Activated CD4-positive, alpha-beta T cell treated with anti-CD3 and anti-CD28 coated beads, Interleukin-2, amount 50 U/mL, for 16 hours (primary cell): ENCODE data around the gene INHBC.
"Not testable (repeated sequence)": the region's sequence is repeated elsewhere in the genome, so short reads cannot be mapped to it uniquely, and the experiment has no call there.

ENCODE experiments used
- DNase-seq: peaks from one replicate; pipeline ENCODE4 v3.0.0-alpha.2; 2020

INHBC gene, protein sequence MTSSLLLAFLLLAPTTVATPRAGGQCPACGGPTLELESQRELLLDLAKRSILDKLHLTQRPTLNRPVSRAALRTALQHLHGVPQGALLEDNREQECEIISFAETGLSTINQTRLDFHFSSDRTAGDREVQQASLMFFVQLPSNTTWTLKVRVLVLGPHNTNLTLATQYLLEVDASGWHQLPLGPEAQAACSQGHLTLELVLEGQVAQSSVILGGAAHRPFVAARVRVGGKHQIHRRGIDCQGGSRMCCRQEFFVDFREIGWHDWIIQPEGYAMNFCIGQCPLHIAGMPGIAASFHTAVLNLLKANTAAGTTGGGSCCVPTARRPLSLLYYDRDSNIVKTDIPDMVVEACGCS

DNA sequence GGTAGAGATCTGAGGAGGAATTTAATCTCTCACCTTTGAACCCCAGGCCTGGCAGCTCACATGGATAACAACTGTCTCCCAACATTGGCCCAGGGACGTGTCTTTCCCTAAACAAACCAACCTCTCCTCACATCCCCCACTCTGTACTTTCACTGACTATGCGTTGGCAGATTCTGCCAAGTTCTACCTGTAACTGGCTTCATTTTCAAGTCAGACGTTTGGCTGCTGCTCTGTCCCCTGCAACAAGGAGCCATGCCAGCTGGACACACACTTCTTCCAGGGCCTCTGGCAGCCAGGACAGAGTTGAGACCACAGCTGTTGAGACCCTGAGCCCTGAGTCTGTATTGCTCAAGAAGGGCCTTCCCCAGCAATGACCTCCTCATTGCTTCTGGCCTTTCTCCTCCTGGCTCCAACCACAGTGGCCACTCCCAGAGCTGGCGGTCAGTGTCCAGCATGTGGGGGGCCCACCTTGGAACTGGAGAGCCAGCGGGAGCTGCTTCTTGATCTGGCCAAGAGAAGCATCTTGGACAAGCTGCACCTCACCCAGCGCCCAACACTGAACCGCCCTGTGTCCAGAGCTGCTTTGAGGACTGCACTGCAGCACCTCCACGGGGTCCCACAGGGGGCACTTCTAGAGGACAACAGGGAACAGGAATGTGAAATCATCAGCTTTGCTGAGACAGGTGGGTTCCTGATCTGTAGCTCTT lies at the start of gene INHBC:
Gene INHBC (plus strand): TSS at position 268 of the 707 bp plus-strand sequence. CDS start 103 bp downstream, at position 371.
- no peak for DNase-seq

DNA sequence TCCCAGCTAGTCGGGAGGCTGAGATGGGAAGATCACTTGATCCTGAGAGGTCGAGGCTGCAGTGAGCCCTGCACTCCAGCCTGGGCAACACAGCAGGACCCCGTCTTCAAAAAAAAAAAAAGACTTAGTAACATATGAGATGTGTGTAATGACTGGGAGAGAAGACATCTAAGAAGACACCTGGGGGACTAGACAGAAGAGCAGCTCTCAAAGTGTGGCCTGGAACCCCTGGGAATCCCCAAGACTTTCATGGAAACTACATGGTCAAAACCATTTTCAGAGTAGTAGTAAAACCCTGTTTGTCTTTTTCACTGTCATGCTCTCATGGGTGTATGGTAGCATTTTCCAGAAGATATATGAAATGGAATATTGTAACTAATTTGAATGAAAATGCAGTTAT lies 49.0 kb upstream of the INHBC start:
- no peak for DNase-seq

DNA sequence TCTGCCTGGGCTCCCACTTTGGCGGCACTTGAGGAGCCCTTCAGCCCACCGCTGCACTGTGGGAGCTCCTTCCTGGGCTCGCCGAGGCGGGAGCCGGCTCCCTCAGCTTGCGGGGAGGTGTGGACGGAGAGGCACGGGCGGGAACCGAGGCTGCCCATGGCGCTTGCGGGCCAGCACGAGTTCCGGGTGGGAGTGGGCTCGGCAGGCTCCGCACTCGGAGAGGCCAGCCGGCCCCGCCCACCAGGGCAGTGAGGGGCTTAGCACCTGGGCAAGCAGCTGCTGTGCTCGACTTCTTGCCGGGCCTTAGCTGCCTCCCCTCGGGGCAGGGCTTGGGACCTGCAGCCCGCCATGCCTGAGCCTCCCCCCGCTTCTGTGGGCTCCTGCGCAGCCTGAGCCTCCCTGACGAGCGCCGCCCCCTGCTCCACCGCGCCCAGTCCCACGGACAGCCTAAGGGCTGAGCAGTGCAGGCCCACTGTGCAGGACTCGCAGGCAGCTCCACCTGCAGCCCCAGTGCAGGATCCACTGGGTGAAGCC lies 48.3 kb upstream of the INHBC start:
- no peak for DNase-seq

DNA sequence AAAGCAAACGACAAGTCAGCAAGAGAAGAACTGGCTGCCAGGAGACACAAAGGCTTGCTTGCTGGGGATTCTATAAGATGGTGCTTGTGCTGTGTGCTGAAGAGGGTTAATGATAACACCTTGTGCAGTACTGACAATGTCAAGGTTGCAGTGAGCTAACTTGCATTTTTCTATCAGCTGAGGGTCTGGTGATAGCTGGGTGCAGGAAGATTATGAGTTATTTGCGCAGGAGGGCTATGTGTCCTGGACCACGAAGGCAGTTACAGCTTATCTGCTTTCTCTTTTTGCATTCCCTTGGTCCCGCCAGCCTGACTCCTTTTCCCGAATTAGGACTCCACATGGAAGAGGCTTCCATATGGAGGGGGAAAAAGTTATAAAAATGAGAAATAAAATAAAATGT lies 46.2 kb upstream of the INHBC start:
- DNase-seq = no peak

DNA sequence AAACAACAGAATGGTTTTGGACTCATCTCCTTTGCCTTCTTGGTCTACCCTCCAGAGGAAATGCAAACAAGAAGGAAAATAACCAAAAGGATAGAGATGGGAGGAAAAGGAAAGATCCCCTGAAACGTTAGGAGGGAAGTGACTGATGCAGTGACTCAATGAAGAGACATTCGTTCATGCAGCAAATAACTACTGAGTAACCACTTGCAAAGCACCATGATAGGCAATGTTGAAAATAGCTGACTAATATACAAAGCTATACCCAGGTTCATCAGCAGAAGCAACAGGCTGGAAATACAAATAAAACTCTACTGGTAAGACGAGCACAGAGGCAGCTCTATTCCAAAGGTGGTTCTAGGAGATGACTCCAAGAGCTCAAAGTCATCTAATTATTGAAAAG lies 45.6 kb upstream of the INHBC start:
- DNase-seq = peak; percentile 8

DNA sequence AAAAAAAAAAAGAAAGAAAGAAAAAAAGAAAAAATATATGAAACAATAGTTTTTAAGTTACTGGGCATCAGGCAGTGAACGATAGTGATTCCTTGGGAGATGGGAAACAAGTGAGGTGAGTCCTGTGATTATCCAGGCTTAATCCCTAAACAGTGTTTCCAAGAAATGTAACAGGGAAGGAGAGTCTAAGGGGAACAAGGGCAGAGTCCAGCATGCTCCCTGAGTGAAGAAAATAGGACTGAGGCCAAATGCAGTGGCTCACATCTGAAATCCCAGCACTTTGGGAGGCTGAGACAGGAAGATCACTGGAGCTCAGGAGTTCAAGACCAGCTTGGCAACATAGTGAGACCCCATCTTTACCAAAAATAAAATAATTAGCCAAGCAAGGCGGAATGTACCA lies 44.4 kb upstream of the INHBC start:
- DNase-seq = no peak

DNA sequence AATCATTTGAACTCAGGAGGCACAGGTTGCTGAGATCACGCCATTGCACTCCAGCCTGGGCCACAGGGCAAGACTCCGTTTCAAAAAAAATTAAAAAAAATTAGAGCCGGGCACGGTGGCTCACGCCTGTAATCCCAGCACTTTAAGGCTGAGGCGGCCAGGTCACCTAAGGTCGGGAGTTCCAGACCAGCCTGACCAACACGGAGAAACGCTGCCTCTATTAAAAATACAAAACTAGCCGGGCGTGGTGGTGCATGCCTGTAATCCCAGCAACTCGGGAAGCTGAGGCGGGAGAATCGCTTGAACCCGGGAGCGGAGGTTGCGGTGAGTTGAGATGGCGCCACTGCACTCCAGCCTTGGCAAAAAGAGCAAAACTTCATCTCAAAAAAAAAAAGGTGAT lies 39.5 kb upstream of the INHBC start:
- DNase-seq = no peak

DNA sequence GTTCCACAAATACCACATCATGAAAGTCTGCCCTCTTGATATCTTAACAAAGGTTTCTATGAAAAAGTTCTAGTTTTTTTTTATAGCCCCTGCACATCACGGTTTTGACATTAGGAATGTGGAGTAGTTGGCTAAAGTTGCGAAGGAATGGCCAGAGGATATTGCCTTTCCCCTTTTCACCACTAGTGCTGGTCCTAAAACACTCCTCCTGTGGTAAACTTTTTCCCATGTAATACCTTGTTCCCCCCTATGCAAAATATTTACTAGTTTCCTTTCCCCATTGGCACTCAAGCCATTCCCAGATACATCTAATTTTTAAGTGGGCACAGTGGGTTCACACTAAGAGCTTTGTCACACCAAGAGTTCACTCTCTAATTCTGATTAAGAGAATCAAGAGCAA lies 37.1 kb upstream of the INHBC start:
- no peak for DNase-seq

DNA sequence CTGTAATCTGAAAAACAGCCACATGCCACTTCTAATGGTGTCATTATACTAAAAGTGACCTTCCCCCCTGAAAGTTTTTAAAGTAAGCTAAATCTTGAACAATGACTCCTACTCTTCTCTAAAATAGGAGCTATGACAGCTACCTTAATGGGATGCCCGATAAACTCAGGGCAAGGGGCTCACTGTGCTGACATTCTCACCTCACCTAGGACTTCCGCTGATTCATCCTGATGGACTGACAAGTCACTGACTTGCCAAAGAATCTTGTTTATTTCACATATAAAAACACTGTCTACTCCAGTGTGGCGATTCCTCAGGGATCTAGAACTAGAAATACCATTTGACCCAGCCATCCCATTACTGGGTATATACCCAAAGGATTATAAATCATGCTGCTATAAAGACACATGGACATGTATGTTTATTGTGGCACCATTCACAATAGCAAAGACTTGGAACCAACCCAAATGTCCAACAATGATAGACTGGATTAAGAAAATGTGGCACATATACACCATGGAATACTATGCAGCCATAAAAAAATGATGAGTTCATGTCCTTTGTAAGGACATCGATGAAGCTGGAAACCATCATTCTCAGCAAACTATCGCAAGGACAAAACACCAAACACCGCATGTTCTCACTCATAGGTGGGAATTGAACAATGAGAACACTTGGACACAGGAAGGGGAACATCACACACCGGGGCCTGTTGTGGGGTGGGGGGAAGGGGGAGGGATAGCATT lies 34.7 kb upstream of the INHBC start:
- not testable (repeated sequence) for DNase-seq

DNA sequence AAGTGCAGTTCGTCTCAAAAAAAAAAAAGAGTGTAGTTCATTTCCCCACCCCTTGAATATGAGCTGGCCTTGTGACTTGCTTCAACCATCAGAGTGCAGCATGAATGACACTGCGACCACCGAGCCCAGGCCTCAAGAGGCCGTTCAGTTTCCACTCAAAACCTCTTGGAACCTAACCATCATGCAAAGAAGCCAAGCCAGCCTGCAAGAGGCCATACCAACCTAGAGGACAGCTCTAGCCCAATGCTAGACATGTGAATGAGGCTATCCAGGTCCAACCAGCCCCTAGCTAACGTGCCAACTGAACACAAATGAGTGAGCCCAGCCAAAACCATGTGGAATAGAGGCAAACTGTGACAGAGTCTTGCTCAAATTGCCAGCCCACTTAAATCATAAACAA lies 33.4 kb upstream of the INHBC start:
- no peak for DNase-seq

DNA sequence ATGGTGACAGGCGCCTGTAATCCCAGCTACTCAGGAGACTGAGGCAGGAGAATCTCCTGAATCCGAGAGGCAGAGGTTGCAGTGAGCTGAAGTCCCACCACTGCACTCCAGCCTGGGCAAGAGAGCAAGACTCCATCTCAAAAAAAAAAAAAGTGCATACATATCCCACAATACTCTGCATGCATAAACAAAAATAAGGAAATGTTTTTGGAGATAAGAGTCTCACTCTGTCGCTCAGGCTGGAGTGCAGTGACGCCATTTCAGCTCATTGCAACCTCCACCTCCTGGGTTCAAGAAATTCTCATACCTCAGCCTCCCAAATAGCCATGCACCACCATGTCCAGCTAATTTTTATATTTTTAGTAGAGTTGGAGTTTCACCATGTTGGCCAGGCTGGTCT lies 32.4 kb upstream of the INHBC start:
- DNase-seq = not testable (repeated sequence)

DNA sequence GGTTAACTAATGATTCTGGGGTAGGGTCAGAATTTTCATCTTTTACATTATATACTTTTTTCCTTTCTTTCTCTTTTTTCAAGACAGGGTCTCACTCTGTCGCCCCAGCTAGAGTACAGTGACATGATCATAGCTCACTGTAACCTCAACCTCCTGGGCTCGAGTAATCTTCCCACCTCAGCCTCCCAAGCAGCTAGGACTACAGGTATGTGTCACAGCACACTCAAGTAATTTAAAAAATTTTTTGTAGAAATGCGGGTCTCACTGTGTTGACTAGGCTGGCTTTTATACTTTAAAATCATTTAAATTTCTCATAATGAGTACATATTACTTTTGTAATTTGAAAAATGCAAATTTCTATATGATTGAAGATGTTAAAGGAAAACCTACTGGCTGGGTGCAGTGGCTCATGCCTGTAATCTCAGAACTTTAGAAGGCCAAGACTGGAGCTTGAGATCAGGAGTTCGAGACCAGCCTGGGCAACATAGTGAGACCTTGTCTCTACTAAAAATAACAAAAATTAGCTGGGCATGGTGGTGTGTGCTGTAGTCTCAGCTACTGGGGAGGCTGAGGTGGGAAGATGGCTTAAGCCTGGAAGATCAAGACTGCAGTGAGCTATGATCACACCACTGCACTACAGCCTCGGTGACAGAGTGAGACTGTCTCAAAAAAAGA lies 29.5 kb upstream of the INHBC start:
- DNase-seq = peak; percentile 27

DNA sequence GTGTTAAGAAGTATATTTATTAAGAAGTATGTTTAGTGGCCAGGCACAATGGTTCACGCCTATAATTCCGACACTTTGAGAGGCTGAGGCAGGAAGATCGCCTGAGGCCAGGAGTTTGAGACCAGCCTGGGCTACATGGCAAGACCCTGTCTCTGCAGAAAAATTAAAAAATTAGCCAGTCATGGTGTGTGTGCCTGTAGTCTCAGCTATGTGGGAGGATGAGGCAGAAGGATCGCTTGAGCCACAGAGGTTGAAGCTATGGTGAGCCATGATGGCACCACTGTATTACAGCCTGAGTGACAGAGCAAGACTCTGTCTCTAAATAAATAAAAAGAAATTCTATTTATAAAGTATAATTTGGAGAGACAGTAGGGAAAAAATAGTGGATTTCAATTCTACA lies 24.1 kb upstream of the INHBC start:
- no peak for DNase-seq

DNA sequence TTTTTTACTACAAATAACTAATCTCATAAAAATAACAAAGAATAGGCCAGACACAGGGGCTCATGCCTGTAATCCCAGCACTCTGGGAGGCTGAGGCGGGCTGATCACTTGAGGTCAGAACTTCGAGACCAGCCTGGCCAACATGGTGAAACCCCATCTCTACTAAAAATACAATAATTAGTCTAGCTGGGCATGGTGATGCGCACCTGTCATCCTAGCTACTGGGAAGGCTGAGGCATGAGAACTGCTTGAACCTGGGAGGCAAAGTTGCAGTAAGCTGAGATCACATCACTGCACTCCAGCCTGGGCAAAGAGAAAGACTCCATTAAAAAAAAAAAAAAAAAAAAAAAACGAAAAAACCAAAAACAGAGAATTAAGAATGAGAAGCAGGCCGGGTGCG lies 20.4 kb upstream of the INHBC start:
- DNase-seq = not testable (repeated sequence)

DNA sequence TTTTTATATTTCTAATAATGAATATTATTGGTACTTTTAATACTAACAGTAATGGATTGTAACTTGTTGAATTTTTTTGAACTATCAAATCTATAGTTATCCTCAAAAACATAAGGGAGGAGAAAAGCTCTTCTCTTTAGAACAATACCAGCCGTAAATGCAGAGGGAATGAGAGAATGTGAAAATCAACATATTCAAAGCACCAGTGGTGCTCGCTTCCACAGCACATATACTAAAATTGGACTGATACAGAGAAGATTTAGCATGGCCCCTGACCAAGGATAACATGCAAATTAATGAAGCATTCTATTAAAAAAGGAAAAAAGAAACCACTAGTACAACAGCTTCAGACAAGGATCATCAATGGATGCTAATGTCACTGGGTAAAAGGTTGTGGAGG lies 19.5 kb upstream of the INHBC start:
- DNase-seq = no peak

DNA sequence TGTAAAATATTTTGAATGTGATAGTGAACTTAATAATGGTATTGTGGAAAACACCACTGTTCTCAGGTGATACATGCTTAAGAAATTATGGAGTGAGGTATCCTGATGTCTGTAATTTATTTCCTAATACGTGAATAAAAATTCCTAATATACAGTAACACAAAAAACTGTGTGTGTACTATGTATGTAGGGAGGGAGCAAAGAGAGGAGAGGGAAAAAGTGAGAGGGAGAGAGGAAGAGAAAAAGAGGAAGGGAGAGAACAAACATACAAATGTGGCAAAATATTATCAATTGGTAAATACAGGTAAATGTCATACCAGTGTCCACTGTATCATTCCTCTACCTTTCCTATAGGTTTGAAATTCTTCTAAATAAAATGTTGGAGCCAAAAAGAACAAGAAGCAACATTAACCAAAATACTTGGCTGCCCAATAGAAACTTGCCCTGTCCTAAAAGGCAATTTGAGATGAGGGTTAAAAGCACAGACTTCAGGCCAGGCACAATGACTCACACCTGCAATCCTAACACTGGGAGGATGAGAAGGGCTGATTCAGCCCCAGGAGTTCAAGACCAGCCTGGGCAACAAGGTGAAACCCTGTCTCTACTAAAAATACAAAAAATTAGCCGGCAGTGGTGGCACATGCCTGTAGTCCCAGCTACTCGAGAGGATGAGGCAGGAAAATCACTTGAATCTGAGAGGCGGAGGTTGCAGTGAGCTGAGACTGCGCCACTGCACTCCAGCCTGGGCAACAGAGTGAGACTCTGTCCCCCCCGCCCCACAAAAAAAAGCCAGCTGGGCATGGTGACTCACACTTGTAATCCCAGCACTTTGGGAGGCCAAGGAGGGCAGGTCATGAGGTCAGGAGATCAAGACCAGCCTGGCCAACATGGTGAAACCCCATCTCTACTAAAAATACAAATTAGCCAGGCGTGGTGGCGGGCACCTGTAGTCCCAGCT lies 18.3 kb upstream of the INHBC start:
- no peak for DNase-seq

DNA sequence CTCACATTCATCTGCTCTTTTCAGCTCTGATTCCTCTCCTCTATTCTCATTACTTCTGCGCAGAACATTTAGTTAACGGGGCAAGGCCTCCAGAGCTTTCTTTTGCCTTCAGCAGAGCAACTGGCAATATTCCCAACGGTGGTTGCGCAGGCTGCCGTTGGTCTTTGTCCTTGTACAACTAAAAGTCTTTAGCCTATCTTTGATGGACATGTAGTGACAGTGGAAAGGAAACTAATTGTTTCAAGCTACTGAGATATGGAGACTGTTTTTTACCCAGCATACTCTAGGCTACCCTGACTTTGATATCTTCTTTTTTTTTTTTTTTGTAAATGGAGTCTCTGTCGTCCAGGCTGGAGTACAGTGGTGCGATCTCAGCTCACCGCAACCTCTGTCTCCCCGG lies 16.3 kb upstream of the INHBC start:
- DNase-seq = no peak

DNA sequence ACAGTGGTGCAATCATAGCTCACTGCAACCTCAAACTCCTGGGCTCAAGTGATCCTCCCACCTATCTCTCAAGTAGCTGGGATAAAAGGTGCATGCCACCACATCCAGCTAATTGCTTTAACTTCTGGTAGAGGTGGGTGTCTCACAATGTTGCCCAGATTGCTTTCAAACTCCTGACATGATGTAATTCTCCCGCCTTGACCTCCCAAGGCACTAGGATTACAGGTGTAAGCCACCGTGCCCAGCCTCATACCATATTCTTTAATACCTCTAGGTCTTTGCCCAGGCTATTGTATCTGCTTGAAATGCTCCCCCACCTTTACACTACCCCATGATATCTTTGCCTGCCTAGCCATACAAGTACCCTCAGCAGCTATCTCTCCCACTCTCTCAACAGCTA lies 15.1 kb upstream of the INHBC start:
- no peak for DNase-seq

DNA sequence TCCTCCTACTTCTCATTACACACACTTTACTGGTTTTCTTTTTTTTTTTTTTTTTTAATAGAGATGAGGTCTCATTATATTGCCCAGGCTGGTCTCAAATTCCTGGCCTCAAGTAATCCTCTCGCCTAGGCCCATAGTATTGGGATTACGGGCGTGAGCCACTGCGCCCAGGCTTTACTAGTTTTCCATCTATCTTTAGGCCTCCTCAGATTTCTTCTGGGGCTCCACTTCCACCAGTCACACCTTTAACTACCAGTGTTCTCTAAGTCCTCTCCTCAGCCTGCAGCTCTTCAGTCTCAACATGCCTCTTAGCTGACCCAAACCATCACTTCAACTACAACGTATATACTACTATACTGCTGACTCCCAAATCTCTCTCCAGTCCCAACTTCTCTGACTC lies 14.1 kb upstream of the INHBC start:
- DNase-seq = no peak

DNA sequence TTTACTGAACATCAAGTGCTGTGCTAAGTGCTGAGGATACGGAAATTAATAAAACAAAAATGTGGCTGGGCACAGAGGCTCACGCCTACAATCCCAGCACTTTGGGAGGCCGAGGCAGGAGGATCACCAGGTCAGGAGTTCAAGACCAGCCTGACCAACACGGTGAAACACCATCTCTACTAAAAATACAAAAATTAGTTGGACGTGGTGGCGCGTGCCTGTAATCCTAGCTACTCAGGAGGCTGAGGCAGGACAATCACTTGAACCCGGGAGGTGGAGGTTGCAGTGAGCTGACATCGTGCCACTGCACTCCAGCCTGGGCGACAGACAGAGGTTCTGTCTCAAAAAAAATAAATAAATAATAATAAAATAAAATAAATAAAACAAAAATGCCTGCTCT lies 7.6 kb upstream of the INHBC start:
- not testable (repeated sequence) for DNase-seq

DNA sequence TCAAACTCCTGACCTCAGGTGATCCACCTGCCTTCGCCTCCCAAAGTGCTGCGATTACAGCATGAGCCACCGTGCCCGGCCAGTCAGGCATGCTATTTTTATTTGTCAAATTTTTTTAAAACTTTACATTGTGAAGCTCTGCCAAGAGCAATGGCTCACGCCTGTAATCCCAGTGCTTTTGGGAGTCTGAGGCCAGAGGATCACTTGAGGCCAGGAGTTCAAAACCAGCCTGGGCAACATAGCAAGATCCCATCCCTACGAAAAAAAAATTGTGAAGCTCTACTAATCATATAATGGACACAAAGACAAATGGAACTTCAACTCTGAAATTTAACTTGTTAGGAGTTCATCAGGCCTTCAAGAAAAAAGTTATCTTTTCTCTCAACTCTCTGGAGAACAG lies 5.6 kb upstream of the INHBC start:
- no peak for DNase-seq
